ENCODE measurements around the gene TTLL11. TPM values are rescaled to one million over a fixed set of nuclear protein-coding genes. Genes with fewer than 3 reads are reported as not detected.

Gene TTLL11
- polyA plus RNA-seq, 10 donors: 13.3 to 32.0 (median 23.8) TPM

DNA sequence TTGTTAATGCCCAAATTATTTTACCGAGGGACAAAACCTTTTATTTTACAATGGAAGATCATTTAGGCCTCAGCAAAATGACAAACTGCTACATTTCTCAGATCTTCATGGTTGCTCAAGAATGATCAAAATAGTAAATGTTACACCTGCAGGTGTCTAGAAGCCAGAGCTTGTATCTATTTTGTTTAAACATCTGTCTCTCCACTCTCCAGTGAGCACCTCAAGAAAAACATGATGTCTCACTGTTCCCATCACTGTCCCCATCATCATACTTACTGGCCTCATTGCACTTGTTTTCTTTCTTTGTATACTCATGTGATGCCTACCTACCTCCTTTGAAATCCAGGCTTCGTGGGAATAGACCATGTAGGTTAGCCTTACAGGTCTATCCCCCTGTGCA is 149.6 kb downstream of the TTLL11 start:
- no peak for DNase-seq

DNA sequence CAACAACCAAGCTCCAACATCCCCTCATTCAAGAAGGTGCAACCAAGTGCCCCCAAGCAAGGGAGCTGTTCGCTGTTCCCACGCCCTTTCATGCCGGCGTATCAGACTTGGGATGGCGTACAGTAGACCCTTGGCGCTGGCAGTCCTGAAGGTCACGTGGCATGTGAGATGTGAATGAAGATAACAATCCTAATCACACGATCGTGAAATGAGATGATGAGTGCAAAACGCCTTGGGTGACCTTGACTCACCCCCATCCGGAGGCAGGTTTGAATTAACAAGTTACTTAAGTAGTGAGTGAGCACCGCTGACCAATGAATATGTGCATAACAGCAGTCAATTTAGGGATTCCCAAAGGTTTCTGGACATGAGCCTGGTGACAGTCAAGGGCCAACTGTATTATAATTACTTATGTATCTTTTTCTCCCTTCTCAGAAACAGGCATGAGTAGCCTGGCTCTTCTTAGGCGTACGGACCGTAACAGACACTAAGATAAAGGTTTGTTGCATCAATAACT is 150.2 kb downstream of the TTLL11 start:
- no peak for DNase-seq

DNA sequence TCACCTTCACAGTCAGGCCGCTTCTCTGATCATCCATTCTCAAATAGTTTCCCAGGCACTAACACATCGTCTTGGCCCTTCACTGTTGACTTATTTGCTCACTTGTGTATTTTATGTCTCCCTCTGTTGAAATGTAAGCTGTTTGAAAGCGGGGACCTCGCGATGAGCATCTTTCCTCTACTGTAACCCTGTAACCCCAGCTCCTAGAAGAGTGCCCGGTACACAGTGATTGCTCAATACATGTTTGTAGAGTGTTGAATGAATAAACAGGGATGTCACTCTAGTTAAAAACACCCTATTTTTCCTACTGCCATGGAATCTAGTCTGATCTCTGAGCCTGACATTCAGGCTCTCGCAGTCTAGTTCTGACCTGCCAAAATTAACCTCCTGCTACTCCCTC is 150.8 kb downstream of the TTLL11 start:
- no peak for DNase-seq

DNA sequence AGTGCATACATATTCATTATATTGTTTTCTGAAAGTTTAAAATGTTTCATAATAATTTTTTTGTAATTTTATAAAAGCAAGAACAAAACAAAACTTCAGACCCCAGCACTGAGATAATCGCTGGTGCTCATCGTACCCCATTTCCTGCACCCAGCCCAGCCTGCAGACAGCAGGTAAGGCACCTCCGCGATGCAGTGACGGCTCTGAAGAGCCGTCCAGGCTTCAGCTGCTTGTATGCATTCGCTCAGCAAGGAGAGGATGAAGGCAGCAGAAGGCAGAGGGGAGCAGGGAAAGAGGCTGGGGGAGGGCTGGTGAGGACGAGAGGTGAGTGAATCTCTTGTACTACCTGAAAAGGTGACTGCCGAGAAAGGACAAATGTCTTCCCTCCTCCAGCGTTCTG is 153.5 kb downstream of the TTLL11 start:
- DNase-seq: no peak

DNA sequence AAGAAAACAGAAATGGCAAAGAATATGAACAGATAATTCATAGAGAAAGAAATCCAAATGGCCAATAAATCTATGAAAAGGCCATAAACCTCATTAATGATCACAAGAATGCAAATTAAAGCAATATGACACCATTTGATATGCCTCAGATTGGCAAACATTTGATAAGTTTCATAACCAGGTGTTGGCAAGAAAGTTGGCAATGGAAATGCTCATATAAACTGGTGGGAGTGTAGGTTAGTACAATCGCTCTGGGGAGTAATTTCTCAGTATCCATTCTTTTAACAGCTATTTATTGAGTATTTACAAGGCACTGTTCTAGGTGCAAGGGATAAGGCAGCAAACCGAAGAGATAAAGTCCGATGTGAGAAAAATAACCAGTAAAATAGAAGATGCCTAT is 154.5 kb downstream of the TTLL11 start:
- no peak for DNase-seq

DNA sequence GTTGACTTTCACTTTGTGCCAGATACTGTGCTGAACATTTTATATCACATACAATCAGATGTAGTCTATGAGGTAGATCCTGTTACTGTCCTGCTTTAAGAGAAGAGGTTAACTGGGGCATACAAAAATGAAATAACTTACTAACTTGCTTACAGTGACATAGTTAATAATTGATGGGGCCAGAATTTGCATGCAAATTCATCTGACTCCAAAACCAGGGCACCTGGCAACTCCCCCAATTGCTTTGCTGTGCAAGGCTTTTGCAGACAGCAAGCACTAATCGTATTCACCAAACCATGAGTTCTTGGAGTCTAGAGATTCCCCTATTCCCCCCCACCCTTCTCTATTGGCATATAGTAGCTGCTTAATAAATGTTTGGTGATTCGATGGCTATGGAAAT is 155.9 kb downstream of the TTLL11 start:
- DNase-seq: no peak

DNA sequence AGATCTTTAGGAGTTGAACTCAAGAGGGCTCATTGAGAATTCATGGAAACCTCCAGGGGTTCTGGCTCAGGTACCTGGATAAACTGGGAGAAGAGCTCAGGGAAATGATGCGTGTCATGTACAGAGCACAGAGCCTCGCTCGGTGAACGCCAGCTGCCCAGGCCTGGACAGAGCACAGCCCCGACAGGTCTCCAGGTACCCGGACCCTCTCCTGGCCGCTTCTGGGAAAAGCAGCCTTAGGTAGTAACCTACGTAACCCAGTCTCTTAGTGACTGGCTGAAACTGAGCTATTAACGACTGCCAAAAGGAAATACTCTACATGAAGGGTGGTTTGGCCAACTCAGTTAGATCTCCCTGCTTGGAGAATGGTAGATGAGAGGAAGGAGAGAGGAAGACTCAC is 157.4 kb downstream of the TTLL11 start:
- no peak for DNase-seq

DNA sequence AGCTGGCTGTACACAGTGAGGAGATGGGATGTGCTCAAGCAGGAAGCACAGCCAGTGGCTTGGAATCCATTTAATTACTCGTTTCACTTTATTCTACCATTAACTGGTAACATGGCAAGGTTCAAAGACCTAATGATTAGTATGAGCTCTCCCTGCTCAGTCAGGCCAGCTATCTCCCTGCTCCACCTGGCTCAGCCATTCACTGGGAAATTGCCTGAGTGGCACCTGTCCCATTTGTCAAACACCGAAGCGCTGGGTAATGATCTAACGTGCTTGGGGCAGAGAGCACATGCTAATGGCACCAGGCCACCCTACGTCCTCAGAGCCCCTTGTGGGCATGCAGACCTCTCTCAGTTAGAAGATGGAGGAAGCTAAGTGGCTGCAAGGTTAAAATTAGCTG is 162.2 kb downstream of the TTLL11 start:
- DNase-seq: no peak

DNA sequence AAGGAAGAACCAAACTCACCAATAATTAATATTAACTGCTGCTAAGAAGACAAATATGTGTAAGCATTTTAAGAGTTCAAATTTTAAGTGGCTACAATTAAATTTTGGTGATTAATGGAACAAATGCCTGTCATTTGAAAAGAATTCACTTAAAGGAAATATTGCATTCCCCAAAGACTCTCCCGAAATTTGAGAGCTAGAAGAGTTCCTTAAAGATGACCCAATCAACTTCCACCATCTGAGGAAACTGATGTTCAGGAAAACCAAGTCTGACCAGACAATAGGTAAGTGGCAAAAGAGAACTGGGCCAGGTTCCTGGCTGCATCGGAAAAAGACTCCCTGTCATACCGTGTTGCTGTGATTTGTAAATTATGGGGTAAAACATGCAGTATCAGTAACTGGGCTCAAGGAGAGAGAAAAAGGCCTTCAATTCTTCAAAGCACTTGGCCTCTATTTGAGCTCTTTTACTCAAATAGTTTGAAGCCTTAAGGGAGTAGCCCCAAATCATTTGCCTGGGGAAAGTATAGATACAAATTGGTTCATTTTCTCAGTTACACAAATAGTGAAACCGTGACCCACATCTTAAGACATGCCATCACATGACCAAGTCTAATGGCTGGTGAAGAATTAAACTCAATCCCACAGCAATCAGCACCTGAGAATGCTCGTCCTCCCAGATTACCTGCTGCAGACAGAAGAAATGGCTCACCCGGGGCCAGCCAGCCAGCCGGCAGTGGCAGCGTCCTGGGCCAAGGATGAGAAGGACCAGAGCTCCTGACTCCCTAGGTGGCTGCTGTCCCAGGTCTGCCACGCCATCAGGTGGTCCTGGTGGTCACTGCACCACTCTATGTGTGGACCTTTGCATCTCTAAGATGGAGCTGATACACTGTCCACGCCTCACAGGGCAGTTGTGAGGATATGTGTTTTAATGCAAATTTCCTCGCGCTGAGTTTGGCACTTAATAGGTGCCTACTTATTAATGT is 162.9 kb downstream of the TTLL11 start:
- DNase-seq: no peak

DNA sequence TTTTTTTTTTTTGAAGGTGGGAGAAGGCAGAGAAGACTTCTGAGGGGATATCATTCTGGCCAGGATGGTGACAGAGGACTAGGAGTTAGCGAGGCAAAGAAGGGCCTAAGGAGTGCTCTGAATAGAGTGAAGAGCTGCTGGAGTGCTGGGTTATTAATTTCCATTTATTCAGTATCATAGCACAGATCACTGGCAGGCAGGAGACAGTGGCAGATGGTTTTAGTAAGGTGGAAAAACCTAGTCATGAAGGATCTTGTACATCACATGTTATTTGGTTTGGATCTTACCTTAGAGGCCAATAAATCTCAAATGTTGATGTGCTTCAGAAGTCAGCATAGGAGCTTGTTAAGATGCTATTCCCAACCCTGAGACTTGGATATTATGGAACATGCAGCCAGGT is 165.5 kb downstream of the TTLL11 start:
- DNase-seq: no peak

DNA sequence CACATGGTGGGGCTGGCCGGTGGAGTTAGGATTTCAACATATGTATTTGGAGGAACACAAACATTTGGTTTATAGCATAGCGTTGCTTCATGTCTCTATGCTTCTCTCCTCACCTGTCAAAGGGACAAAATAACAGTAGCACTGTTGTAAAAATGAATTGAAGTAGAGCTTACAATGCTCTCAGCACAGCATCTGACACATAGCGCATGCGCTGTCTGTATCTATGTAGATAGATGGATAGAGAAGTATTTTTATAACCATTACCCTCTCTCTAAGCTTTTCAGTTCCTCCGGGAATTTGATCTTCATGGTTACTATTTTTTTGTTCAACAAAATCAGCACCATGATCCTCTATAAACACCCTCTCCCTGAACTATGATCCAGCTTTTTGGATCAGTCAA is 166.0 kb downstream of the TTLL11 start:
- DNase-seq: no peak

DNA sequence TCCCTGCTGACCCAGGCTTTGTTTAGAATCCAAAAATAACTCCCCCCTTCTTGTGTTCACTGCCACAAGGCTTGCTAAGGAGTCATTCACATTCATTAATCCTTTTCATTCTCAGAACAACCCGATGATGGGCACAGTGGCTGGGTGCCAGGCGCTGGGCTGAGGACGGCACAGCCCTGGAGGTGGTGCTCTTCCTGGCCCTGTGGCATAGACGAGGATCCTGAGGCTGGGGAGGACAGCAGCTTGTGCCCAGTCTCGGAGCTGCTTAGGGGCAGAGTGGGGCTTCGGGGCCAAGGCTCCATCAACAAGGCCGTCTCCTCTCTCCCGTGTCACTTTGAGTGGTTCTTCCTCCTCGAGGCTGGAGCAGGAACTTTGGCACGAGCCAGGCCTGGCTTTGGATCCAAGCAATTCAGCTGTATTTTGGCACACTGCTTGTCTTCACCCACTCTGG is 166.7 kb downstream of the TTLL11 start:
- no peak for DNase-seq

DNA sequence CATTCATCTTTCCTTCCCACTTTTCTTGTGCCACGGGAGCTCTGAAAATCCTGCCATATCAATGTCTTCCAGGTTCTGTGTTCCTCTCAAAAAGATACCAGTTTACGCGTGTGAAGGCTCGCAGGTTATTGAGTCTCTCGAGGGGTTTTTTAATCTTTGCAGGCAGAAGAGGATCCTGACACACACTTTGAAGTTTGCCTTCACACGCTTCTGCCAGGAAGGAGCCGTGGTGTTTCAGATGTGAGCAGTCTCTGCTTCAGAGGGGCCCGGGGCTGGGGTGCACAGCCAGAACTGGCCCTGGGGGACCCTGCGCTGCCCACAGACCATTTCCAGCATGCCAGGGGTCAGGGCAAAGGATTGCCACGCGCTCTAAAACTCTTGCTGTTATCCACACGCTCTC is 167.2 kb downstream of the TTLL11 start:
- DNase-seq: no peak

DNA sequence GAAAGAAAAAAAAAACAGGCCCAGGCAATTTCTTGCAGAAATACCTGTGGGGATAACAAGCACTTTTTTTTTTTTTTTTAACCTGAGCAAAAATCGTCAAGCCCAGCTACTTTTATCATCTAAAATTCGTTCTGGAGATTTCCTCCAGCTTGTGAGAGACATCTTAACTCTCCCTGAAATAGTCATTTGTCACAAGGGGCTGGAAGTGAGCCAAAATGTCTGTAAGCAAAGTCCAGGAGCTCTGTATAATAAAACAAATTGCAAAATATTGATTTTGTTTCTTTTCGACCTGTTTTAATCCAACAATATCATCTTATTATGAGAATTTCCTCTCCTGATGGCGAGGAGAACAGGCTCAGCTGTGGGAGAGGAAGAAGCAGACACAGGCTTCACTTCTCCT is 168.4 kb downstream of the TTLL11 start:
- DNase-seq: no peak

DNA sequence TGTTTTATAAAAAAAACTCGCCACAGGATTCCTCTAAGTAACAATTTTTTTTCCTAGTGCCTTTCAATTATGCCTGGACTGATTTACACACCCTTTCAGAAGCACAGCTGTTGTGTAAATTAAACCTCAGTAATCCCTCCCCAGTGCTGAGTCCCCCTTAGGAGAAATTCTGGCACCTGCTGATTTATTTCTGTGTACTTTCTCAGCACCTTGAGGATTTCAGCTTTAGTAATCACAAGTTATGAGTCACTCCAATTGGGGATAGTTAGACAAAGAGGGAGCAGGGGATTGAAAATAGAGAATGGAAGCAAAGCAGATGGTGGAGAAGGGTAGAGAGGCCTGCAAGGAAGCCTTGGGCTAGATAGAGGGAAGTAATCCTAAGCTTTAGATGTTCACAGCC is 171.7 kb downstream of the TTLL11 start:
- DNase-seq: no peak

DNA sequence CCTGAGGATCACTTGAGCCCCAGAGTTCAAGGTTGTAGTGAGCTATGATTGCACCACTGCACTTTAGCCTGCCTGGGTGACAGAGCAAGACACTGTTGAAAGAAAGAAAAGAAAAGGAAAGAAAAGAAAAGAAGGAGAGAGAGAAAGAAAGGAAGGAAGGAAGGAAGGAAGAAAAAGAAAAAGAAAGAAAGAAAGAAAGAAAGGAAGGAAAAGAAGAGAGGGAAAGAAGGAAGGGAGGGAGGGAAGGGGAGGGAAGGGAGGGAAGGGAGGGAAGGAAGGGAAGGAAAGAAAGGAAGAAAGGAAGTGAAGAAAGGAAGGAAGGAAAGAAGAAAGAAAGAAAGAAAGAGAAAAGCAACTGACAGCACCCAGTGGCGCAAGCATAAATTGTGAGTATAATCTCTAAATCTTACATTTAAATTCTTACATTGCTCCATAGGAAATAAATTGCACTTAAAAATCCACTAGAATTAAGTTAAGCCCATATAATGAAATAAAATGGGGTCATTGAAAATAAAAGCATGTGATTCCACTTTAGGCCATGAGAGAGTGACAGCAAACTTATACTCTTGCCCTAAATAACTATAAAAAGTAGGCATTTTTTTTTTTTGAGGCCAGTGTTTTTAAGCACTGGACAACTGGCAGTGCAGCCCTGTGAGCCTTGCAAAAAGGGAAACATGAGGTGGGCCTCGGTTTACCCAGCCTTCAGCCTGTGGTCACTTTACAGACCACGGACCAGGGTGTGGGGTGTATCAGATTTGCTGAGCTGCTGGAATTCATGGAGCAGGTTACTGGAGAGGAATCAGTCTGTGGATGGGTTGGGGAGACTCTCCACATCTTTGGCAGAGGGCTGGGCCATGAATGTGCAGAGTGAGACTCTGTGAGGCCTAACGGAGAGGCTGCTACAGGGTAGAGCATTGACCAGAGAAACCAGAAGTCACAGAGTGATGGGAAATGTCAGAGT is 175.5 kb downstream of the TTLL11 start:
- DNase-seq: no peak

DNA sequence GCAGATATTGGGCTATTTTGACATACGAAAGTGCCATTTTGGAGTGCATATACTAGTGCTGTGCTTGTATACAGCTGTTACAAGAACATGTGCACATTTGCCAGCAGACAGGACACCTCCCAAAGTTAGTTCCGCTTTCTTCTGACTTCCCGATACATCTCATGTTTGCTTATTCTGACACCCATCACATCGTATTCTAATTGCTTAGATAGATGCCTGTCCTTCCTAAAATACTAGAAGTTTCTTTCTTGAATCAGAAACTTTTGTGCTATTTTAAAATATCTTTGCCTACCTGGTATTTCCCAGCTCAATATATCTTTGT is 177.8 kb downstream of the TTLL11 start:
- DNase-seq: no peak

DNA sequence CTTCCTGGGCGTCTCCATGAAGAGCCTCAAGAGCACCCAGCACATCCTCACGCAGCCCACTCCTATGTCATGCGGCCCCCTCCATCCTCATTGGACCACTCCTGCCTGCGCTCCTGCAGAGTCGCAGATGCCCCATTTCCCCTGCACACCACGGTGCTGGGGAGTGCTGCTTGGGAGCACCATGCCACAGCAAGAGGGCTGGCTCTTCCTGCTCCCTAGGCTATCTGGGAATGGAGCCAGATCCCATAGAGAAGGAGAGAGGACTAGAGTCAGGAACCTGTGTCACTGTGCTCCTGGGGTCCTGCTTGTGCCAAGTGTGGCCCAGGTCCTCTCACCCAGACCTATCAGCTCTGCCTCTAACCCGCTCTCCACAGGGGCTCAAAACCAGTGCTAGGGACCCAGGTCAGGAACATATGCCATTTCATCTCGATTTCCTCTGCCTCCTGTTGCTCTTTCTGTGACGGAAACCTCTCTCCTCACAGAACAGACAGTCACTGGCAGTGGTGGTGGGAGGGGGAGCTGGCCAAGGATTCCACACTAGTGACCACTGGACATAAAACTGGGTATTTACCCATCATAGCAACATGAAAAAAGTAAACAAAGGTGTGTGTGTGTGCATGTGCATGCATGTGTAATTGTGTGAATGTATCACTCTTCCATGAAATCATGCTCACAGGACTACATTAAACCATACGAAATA is 178.4 kb downstream of the TTLL11 start:
- DNase-seq: no peak

DNA sequence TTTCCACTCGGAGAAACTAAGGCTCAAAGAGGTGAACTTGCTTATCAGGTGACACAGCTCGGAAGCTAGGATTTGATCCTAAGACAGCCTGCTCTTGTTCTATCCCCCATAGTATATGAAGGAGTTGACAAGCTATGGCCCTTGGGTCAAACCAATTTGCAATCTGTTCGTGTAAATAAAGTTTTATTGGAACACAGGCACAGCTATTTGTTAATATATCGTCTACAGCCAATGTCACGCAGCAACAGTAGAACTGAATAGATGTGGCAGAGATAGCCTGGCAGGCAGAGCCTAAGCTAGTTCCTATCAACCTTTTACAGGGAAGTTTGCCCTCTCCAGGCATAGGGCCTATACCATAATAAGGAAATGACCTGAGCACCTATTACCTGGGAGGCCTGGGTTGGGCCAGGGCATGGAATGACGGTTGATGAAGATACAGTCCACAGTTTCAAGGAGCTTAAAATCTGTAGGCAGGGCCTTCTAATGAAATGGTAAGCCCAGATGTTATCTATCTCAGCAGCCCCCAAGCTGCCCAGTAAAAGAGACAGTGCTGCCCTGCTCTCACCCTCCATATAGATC is 179.0 kb downstream of the TTLL11 start:
- DNase-seq: no peak

DNA sequence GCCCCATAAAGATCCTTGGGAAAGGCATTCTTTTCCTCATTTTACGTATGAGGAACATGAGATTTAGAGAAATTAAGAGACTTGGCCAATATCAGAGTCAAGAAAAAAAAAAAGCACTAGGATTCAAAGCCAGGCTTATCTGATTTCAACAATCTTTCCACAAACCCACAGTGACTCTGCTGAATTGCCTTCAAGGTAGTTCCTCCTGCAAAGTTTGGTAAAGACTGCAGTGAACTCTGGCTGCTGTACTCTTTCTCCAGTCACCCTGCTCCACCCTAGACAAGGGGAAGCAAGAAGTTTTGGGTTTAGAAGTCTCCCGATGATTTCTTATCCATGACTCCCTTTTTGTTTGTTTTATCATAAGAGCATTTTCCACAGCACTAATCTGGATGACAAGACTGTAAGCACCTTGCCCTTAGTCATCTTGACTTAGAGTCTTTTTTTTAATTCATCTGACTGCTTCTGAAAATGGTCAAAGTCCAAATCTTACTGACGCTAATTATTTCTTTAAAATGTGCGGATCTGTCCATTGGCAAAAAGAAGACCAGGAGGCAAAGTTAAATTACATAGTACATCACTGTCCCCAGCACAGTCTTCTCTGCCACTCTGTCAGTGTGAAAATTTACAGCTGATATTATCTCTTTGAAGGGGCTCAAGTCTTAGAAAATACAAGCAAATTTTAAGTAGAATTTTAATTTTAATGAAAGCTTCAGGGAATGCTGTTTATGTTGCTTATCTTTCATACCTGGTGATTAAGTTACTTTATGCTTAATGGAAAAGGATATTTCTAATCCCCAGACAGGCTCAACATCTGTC is 180.1 kb downstream of the TTLL11 start:
- DNase-seq: no peak

Measured in muscle of back (tissue), 11 donors.